HEK293 (cell line): ENCODE measurements around the gene FRMD5.

Experiments
- CTCF ChIP-seq: fragments of 450-650 bp; formaldehyde crosslinking; IDR thresholded peaks from 2 replicates; pipeline ENCODE4 v1.5.1; 2016; ENCODE audit warnings: missing biosample characterization, missing genetic modification characterization
- FEZF1 ChIP-seq: fragments of 450-650 bp; formaldehyde crosslinking; IDR thresholded peaks from 2 replicates; pipeline ENCODE4 v1.5.1; 2016; ENCODE audit warnings: missing biosample characterization, missing genetic modification characterization
- PATZ1 ChIP-seq: fragments of 450-650 bp; formaldehyde crosslinking; IDR thresholded peaks from 2 replicates; pipeline ENCODE4 v1.5.1; 2016; ENCODE audit warnings: missing biosample characterization, missing genetic modification characterization
- SETDB1 ChIP-seq: IDR thresholded peaks from one replicate; pipeline ENCODE4 v1.6.1; 2017; ENCODE audit warnings: mild to moderate bottlenecking, low read length, moderate library complexity, mixed read lengths; ENCODE audit not compliant: insufficient read length
- ZBTB17 ChIP-seq: fragments of 450-650 bp; formaldehyde crosslinking; IDR thresholded peaks from 2 replicates; pipeline ENCODE4 v1.5.1; 2016; ENCODE audit warnings: missing biosample characterization, missing genetic modification characterization
- ZFP37 ChIP-seq: fragments of 450-650 bp; formaldehyde crosslinking; IDR thresholded peaks from 2 replicates; pipeline ENCODE4 v1.5.1; 2016; ENCODE audit warnings: missing biosample characterization, missing genetic modification characterization
- ZNF10 ChIP-seq: fragments of 450-650 bp; formaldehyde crosslinking; IDR thresholded peaks from 2 replicates; pipeline ENCODE4 v1.5.1; 2017; ENCODE audit warnings: missing biosample characterization, missing genetic modification characterization
- ZNF138 ChIP-seq: fragments of 450-650 bp; formaldehyde crosslinking; IDR thresholded peaks from 2 replicates; pipeline ENCODE4 v1.5.1; 2016; ENCODE audit warnings: missing biosample characterization, missing genetic modification characterization, borderline replicate concordance
- ZNF23 ChIP-seq: fragments of 450-650 bp; formaldehyde crosslinking; IDR thresholded peaks from 2 replicates; pipeline ENCODE4 v1.5.1; 2016; ENCODE audit warnings: missing biosample characterization, missing genetic modification characterization, borderline replicate concordance
- ZNF513 ChIP-seq: fragments of 450-650 bp; IDR thresholded peaks from 2 replicates; pipeline ENCODE4 v1.5.1; 2018; ENCODE audit warnings: missing biosample characterization, missing genetic modification characterization
- ZNF548 ChIP-seq: fragments of 450-650 bp; formaldehyde crosslinking; IDR thresholded peaks from 2 replicates; pipeline ENCODE4 v1.5.1; 2016; ENCODE audit warnings: missing biosample characterization, missing genetic modification characterization
- ZNF585B ChIP-seq: fragments of 450-650 bp; formaldehyde crosslinking; IDR thresholded peaks from 2 replicates; pipeline ENCODE4 v1.5.1; 2016; ENCODE audit warnings: missing biosample characterization, missing genetic modification characterization
- ZNF600 ChIP-seq: fragments of 450-650 bp; formaldehyde crosslinking; IDR thresholded peaks from 2 replicates; pipeline ENCODE4 v1.5.1; 2016; ENCODE audit warnings: missing biosample characterization, missing genetic modification characterization
- ZSCAN30 ChIP-seq: fragments of 450-650 bp; IDR thresholded peaks from 2 replicates; pipeline ENCODE4 v1.5.1; 2018; ENCODE audit warnings: missing biosample characterization, mild to moderate bottlenecking, missing genetic modification characterization, moderate library complexity

- TF ChIP-seq ZFP37 (tag by site-specific recombination) (no peak), ZBTB17 (tag by site-specific recombination) (no peak), ZNF585B (tag by site-specific recombination) (no peak), CTCF (tag by site-specific recombination) (no peak), FEZF1 (tag by site-specific recombination) (no peak), ZNF548 (no peak), ZNF23 (tag by site-specific recombination) (no peak), SETDB1 (no peak), ZNF600 (tag by site-specific recombination) (no peak), ZSCAN30 (no peak), ZNF138 (tag by site-specific recombination) (no peak), ZNF10 (tag by site-specific recombination) (no peak), ZNF513 (tag by site-specific recombination) (no peak), PATZ1 (no peak)
Measured at GRCh38 chr15:44045217-44045616, 149.9 kb downstream of the FRMD5 start.
